ENCODE data around the gene EMD. TPM values are rescaled to one million over a fixed set of nuclear protein-coding genes. Genes with fewer than 3 reads are reported as not detected.

The EMD gene
- total and polyA plus RNA-seq, 2 of the 13 experiments (the other 11 are each of a cell fraction or from before 2014, with no cell fraction given), result 14.5 to 14.9 TPM

- TF ChIP-seq AHDC1 (CRISPR knock-in tag; IDR thresholded peaks at IDR 0.05; ENCODE audit: borderline replicate concordance) (no peak), ELF3 (CRISPR knock-in tag; IDR thresholded peaks at IDR 0.05) (no peak), ZFP82 (CRISPR knock-in tag; IDR thresholded peaks at IDR 0.05; ENCODE audit: borderline replicate concordance) (no peak), BRF2 (CRISPR knock-in tag; IDR thresholded peaks at IDR 0.05) (no peak), MED13 (CRISPR knock-in tag; IDR thresholded peaks at IDR 0.05) (0 out of 2 replicates have a peak, but pooled peaks have one; percentile 2), UBTF (CRISPR knock-in tag; IDR thresholded peaks at IDR 0.05) (peak; percentile 28; the same call in 1 of the 2 replicates), BRD4 (CRISPR knock-in tag; IDR thresholded peaks at IDR 0.05) (no peak), SRSF4 (IDR thresholded peaks at IDR 0.05; ENCODE audit: low read depth, low read length, poor library complexity, severe bottlenecking) (no peak), TAF1 (CRISPR knock-in tag; IDR thresholded peaks at IDR 0.05) (peak; percentile 46; the same call in 1 of the 2 replicates), ZFP62 (CRISPR knock-in tag; IDR thresholded peaks at IDR 0.05) (no peak), PPARG (CRISPR knock-in tag; conservative IDR thresholded peaks at IDR 0.05) (no peak), WIZ (CRISPR knock-in tag; IDR thresholded peaks at IDR 0.05) (no peak), ZBTB38 (CRISPR knock-in tag; IDR thresholded peaks at IDR 0.05) (no peak), NFE2L1 (CRISPR knock-in tag; IDR thresholded peaks at IDR 0.05; ENCODE audit: borderline replicate concordance) (no peak), ZNF839 (CRISPR knock-in tag; IDR thresholded peaks at IDR 0.05; ENCODE audit: borderline replicate concordance) (no peak), CCAR2 (optimal IDR thresholded peaks at IDR 0.05; ENCODE audit: low read depth, low read length) (no peak), RFX5 (IDR thresholded peaks at IDR 0.05; ENCODE audit: low read depth, low read length) (no peak), KLF11 (CRISPR knock-in tag; IDR thresholded peaks at IDR 0.05) (no peak), SAP130 (CRISPR knock-in tag; IDR thresholded peaks at IDR 0.05; ENCODE audit: low read depth) (peak; percentile 47), ZNF577 (CRISPR knock-in tag; IDR thresholded peaks at IDR 0.05; ENCODE audit: borderline replicate concordance, low read depth) (no peak), HOXD1 (CRISPR knock-in tag; IDR thresholded peaks at IDR 0.05) (no peak), SIN3A (IDR thresholded peaks at IDR 0.05; ENCODE audit: borderline replicate concordance, low read depth, low read length) (peak; percentile 16; the same call in 1 of the 2 replicates)
These were observed 18.1 kb downstream of the EMD start (continued) for GRCh38 chrX:154396973-154397887.
